Ishikawa (cell line): ENCODE measurements around the gene QTRT2.

Experiments used
- CEBPB ChIP-seq: IDR thresholded peaks from 2 replicates; pipeline ENCODE4 v1.6.1; 2012
- CREB1 ChIP-seq: IDR thresholded peaks from 2 replicates; pipeline ENCODE4 v1.6.1; 2012; ENCODE audit warnings: low read depth
- EGR1 ChIP-seq: IDR thresholded peaks from 2 replicates; pipeline ENCODE4 v1.6.1; 2012
- EP300 ChIP-seq: IDR thresholded peaks from 2 replicates; pipeline ENCODE4 v1.6.1; 2012; ENCODE audit warnings: borderline replicate concordance
- FOXM1 ChIP-seq: IDR thresholded peaks from 2 replicates; pipeline ENCODE4 v1.6.1; 2012; ENCODE audit warnings: low read depth, borderline replicate concordance
- NFIC ChIP-seq: IDR thresholded peaks from 2 replicates; pipeline ENCODE4 v1.6.1; 2012
- RAD21 ChIP-seq: IDR thresholded peaks from 2 replicates; pipeline ENCODE4 v1.6.1; 2012; ENCODE audit warnings: low read depth
- TAF1 ChIP-seq: IDR thresholded peaks from 2 replicates; pipeline ENCODE4 v1.6.1; 2012; ENCODE audit warnings: low read depth, mild to moderate bottlenecking
- TCF12 ChIP-seq: IDR thresholded peaks from 2 replicates; pipeline ENCODE4 v1.6.1; 2012; ENCODE audit warnings: low read depth
- TEAD4 ChIP-seq: IDR thresholded peaks from 2 replicates; pipeline ENCODE4 v1.6.1; 2012
- YY1 ChIP-seq: IDR thresholded peaks from 2 replicates; pipeline ENCODE4 v1.6.1; 2012; ENCODE audit warnings: low read depth
- ZBTB7A ChIP-seq: IDR thresholded peaks from 2 replicates; pipeline ENCODE4 v1.6.1; 2012; ENCODE audit warnings: low read depth
- TF ChIP-seq, protein P1 (sequence below): IDR thresholded peaks from 2 replicates; pipeline ENCODE4 v1.6.1; 2012
- TF ChIP-seq, protein P2 (sequence below): IDR thresholded peaks from 2 replicates; pipeline ENCODE4 v1.6.1; 2012; ENCODE audit warnings: low read depth, mild to moderate bottlenecking
- TF ChIP-seq, protein P3 (sequence below): IDR thresholded peaks from 2 replicates; pipeline ENCODE4 v1.6.1; 2012

Gene QTRT2

DNA sequence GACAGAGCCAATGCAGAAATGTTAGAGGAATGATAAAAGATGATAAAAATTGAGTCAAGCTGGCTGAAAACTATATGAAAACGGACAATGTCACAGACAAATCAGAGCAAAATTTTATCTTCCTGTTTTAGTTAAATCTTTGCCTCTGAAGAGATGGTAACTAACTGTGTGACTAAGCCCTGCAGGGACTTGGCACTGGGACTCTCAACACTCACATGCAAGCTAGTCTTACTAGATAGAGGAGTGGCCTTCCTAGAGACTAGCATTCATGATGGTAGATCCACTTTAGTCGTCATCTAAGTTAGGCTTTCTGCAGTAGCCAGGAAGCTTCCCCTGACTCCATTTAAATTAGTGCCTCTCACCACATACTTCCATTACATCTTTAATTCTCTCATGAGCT lies 4.3 kb upstream of the QTRT2 start:
- TF ChIP-seq YY1 (no peak), TEAD4 (no peak), ZBTB7A (no peak), RAD21 (no peak), NFIC (no peak), FOXM1 (no peak), CREB1 (no peak), CEBPB (no peak), EP300 (no peak), EGR1 (no peak), TAF1 (no peak), TCF12 (no peak)
- TF ChIP-seq, protein P1, sequence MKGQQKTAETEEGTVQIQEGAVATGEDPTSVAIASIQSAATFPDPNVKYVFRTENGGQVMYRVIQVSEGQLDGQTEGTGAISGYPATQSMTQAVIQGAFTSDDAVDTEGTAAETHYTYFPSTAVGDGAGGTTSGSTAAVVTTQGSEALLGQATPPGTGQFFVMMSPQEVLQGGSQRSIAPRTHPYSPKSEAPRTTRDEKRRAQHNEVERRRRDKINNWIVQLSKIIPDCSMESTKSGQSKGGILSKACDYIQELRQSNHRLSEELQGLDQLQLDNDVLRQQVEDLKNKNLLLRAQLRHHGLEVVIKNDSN, result no peak
- TF ChIP-seq, protein P2, sequence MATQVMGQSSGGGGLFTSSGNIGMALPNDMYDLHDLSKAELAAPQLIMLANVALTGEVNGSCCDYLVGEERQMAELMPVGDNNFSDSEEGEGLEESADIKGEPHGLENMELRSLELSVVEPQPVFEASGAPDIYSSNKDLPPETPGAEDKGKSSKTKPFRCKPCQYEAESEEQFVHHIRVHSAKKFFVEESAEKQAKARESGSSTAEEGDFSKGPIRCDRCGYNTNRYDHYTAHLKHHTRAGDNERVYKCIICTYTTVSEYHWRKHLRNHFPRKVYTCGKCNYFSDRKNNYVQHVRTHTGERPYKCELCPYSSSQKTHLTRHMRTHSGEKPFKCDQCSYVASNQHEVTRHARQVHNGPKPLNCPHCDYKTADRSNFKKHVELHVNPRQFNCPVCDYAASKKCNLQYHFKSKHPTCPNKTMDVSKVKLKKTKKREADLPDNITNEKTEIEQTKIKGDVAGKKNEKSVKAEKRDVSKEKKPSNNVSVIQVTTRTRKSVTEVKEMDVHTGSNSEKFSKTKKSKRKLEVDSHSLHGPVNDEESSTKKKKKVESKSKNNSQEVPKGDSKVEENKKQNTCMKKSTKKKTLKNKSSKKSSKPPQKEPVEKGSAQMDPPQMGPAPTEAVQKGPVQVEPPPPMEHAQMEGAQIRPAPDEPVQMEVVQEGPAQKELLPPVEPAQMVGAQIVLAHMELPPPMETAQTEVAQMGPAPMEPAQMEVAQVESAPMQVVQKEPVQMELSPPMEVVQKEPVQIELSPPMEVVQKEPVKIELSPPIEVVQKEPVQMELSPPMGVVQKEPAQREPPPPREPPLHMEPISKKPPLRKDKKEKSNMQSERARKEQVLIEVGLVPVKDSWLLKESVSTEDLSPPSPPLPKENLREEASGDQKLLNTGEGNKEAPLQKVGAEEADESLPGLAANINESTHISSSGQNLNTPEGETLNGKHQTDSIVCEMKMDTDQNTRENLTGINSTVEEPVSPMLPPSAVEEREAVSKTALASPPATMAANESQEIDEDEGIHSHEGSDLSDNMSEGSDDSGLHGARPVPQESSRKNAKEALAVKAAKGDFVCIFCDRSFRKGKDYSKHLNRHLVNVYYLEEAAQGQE, result no peak
- TF ChIP-seq, protein P3, sequence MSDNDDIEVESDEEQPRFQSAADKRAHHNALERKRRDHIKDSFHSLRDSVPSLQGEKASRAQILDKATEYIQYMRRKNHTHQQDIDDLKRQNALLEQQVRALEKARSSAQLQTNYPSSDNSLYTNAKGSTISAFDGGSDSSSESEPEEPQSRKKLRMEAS, result no peak

DNA sequence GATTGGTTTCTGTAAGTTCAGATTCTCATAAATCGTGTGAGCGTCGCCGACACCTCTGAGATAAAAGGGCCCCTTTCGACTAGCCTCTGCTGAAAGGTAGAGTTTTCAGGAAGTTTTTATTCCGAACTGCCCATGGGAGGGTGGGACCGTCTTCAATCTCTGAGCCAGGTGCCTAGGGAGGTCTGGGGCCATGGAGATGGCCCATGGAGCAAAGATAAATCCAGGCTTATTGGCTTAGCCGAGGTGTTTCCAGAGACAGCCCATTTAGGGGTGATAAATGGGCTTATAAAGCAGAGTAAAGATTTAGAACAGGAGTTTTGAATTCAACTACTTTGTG lies 442 bp downstream of the QTRT2 start:
- TF ChIP-seq, protein P3, result no peak
- TF ChIP-seq CREB1, result no peak
- TF ChIP-seq TAF1, result no peak
- TF ChIP-seq ZBTB7A, result no peak
- TF ChIP-seq YY1, result no peak
- TF ChIP-seq CEBPB, result no peak
- no peak for TF ChIP-seq FOXM1
- no peak for TF ChIP-seq RAD21
- TF ChIP-seq NFIC, result no peak
- no peak for TF ChIP-seq EGR1

DNA sequence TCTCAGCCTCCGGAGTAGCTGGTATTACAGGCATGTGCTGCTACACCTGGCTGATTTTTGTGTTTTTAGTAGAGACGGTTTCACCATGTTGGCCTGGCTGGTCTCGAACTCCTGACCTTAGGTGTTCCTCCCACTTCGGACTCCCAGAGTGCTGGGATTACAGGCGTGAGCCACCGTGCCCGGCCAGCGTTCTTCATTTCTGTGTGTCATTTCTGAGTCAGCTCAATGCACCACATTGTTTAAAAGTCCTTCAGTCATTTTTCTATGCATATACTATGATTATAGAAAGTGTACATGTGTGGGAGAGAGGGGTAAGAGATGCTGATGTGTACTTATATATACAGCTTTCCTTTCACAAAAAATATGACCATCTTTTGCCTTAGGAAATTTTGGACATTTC lies 2.1 kb downstream of the QTRT2 start:
- TF ChIP-seq TCF12 (no peak), CREB1 (no peak), NFIC (no peak), TAF1 (no peak), FOXM1 (no peak), YY1 (no peak), EP300 (no peak), ZBTB7A (no peak), CEBPB (no peak), EGR1 (no peak), RAD21 (no peak), TEAD4 (no peak)
- TF ChIP-seq, protein P2, result no peak
- TF ChIP-seq, protein P1, result no peak
- TF ChIP-seq, protein P3, result no peak

DNA sequence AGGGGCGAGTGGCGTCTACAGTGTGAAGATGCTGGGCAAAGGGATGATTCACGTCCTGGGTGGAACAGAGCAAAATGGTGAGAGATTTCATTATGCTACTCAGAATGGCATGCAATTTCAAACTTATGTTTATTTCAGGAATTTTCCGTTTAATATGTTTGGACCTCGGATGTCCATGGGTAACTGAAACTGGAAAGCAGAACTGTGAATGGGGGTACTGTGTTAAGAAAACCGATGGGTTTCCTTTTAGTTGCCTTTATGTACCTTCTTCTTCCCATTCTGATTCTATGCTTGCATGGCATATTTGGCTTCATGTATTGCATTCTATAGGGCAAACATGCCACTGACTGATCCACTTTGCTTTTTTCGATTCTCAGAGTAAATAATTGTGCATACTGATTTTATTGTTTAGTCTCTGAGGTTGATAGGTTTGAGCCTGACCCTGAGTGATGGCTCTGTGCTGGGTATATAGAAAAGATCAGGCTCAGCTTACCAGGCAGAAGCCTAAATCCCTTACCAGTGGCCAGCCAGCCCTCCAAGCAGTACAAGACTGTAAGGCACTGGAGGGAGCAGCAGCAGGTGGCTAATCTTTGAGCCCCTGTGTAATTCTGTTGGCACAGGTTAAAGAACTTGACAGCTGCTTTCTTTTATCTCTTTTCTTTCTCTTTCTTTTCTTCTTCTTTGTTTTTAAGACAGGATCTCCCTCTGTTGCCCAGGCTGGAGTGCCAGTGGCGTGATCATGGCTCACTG lies 4.5 kb downstream of the QTRT2 start:
- TF ChIP-seq CREB1 (no peak), CEBPB (no peak), TAF1 (no peak), FOXM1 (no peak), EP300 (no peak), TEAD4 (no peak), TCF12 (no peak), NFIC (no peak), ZBTB7A (no peak), EGR1 (no peak), RAD21 (no peak), YY1 (no peak)
- TF ChIP-seq, protein P1, result no peak
- TF ChIP-seq, protein P3, result no peak
- TF ChIP-seq, protein P2, result no peak
